MM.1S (cell line): ENCODE results near the gene RAB3IL1.

ENCODE experiments used
- CTCF ChIP-seq: fragments of 300-600 bp; sonication (generic); IDR thresholded peaks from 2 replicates; pipeline ENCODE4 v1.5.1; 2016; ENCODE audit warnings: antibody characterized with exemption, low read length, mixed read lengths
- EZH2phosphoT487 ChIP-seq: fragments of 300-600 bp; sonication (generic); IDR thresholded peaks from 2 replicates; pipeline ENCODE4 v1.6.1; 2018; ENCODE audit warnings: antibody characterized with exemption, low read length

GRCh38 chr11:61962213-61963015 is 45.0 kb upstream of the RAB3IL1 start:
- no peak for TF ChIP-seq CTCF
- TF ChIP-seq EZH2phosphoT487, result no peak
